Esophagus squamous epithelium (tissue), 4 donors: ENCODE results near the gene BACH2.

ENCODE experiments used
- CTCF ChIP-seq, 6 experiments: fragments of 450-650 bp in 4 of 6; fragments of 200-600 bp in 2 of 6; sonication (generic) in 2 of 6; IDR thresholded peaks; one replicate each; pipeline ENCODE4 v1.5.1; 2016 to 2019; ENCODE audit warnings: antibody characterized with exemption in 6 of 6, mild to moderate bottlenecking in 4 of 6, moderate library complexity in 4 of 6
- POLR2A ChIP-seq, 4 donors: fragments of 450-650 bp; IDR thresholded peaks; one replicate each; pipeline ENCODE4 v1.6.1; 2017; ENCODE audit warnings: antibody characterized with exemption in 4 of 4, mild to moderate bottlenecking in 4 of 4, moderate library complexity in 3 of 4

- TF ChIP-seq POLR2A (IDR thresholded peaks at IDR 0.05) (no peak), CTCF (IDR thresholded peaks at IDR 0.05) (no peak)
These were observed 183.3 kb downstream of the BACH2 start for GRCh38 chr6:90113389-90113788.
